SK-N-SH treated with all-trans-retinoic acid at 6 μM for 48 hours (cell line): Measurements from ENCODE around the gene ARHGEF38.

Source experiments
- ATAC-seq: fragments of 200-7000 bp; cut with Tn5 transposase; 3 replicates; pipeline ENCODE4 v1.9.1; 2020; ENCODE audit warnings: mild to moderate bottlenecking, moderate library complexity
- BACH2 ChIP-seq: fragments of 250-450 bp; sonication (Bioruptor Pico); IDR thresholded peaks from 2 replicates; pipeline ENCODE4 v1.9.0; 2021; ENCODE audit warnings: mild to moderate bottlenecking, borderline replicate concordance
- CREB5 ChIP-seq: fragments of 250-450 bp; sonication (Bioruptor Pico); IDR thresholded peaks from 2 replicates; pipeline ENCODE4 v1.5.1; 2020; ENCODE audit warnings: low read depth, mild to moderate bottlenecking, moderate library complexity
- GLIS3 ChIP-seq: fragments of 250-450 bp; sonication (Bioruptor Pico); IDR thresholded peaks from 2 replicates; pipeline ENCODE4 v1.5.0; 2020; ENCODE audit warnings: mild to moderate bottlenecking, moderate library complexity
- ISL1 ChIP-seq: fragments of 250-450 bp; sonication (Bioruptor Pico); IDR thresholded peaks from 2 replicates; pipeline ENCODE4 v2.1.2; 2022; ENCODE audit warnings: mild to moderate bottlenecking, moderate library complexity
- OSR1 ChIP-seq: fragments of 250-450 bp; sonication (Bioruptor Pico); IDR thresholded peaks from 2 replicates; pipeline ENCODE4 v1.8.0; 2022; ENCODE audit warnings: moderate library complexity, mild to moderate bottlenecking, inconsistent platforms
- PATZ1 ChIP-seq: fragments of 250-450 bp; sonication (Bioruptor Pico); IDR thresholded peaks from 2 replicates; pipeline ENCODE4 v1.8.0; 2020; ENCODE audit warnings: mild to moderate bottlenecking, moderate library complexity, borderline replicate concordance
- PPARA ChIP-seq: fragments of 250-450 bp; sonication (Bioruptor Pico); IDR thresholded peaks from 2 replicates; pipeline ENCODE4 v1.5.0; 2020; ENCODE audit warnings: mild to moderate bottlenecking, borderline replicate concordance
- RARB ChIP-seq: fragments of 250-450 bp; sonication (Bioruptor Pico); IDR thresholded peaks from 2 replicates; pipeline ENCODE4 v1.8.0; 2021; ENCODE audit warnings: mild to moderate bottlenecking, moderate library complexity
- SNAI2 ChIP-seq: fragments of 250-450 bp; sonication (Bioruptor Pico); IDR thresholded peaks from 2 replicates; pipeline ENCODE4 v1.5.0; 2020; ENCODE audit warnings: mild to moderate bottlenecking, moderate library complexity
- TCF4 ChIP-seq: fragments of 250-450 bp; sonication (Bioruptor Pico); IDR thresholded peaks from 2 replicates; pipeline ENCODE4 v1.8.0; 2021; ENCODE audit warnings: mild to moderate bottlenecking, moderate library complexity, borderline replicate concordance
- TOX ChIP-seq: fragments of 250-450 bp; sonication (Bioruptor Pico); IDR thresholded peaks from 2 replicates; pipeline ENCODE4 v1.8.0; 2021; ENCODE audit warnings: mild to moderate bottlenecking, moderate library complexity, borderline replicate concordance
- TSHZ2 ChIP-seq: fragments of 250-450 bp; sonication (Bioruptor Pico); IDR thresholded peaks from 2 replicates; pipeline ENCODE4 v1.5.0; 2020; ENCODE audit warnings: mild to moderate bottlenecking, moderate library complexity
- ZC3H10 ChIP-seq: fragments of 250-450 bp; sonication (Bioruptor Pico); IDR thresholded peaks from 2 replicates; pipeline ENCODE4 v1.5.1; 2021; ENCODE audit warnings: mild to moderate bottlenecking, moderate library complexity
- ZFP3 ChIP-seq: fragments of 250-450 bp; sonication (Bioruptor Pico); IDR thresholded peaks from 2 replicates; pipeline ENCODE4 v1.5.0; 2020; ENCODE audit warnings: mild to moderate bottlenecking, moderate library complexity
- ZFP30 ChIP-seq: fragments of 450-650 bp; formaldehyde crosslinking; IDR thresholded peaks from 2 replicates; pipeline ENCODE4 v1.5.0; 2022; ENCODE audit warnings: mild to moderate bottlenecking, moderate library complexity
- ZNF565 ChIP-seq: fragments of 450-650 bp; formaldehyde crosslinking; conservative IDR thresholded peaks from 2 replicates; pipeline ENCODE4 v1.5.0; 2020; ENCODE audit warnings: low read depth, mild to moderate bottlenecking, moderate library complexity
- ZNF70 ChIP-seq: fragments of 450-650 bp; formaldehyde crosslinking; IDR thresholded peaks from 2 replicates; pipeline ENCODE4 v1.5.0; 2020; ENCODE audit warnings: mild to moderate bottlenecking, moderate library complexity
- ZNF8 ChIP-seq: fragments of 450-650 bp; formaldehyde crosslinking; IDR thresholded peaks from 2 replicates; pipeline ENCODE4 v1.5.0; 2020; ENCODE audit warnings: mild to moderate bottlenecking, moderate library complexity
- TF ChIP-seq, protein P1 (sequence below): fragments of 250-450 bp; sonication (Bioruptor Pico); IDR thresholded peaks from 2 replicates; pipeline ENCODE4 v1.5.1; 2021; ENCODE audit warnings: mild to moderate bottlenecking, moderate library complexity
- TF ChIP-seq, protein P2 (sequence below): fragments of 250-450 bp; sonication (Bioruptor Pico); IDR thresholded peaks from 2 replicates; pipeline ENCODE4 v1.8.0; 2021; ENCODE audit warnings: low read depth, mild to moderate bottlenecking, moderate library complexity, borderline replicate concordance

Gene ARHGEF38

GRCh38 chr4:105542039-105542438, 10.4 kb upstream of the ARHGEF38 start:
- TF ChIP-seq, protein P1, sequence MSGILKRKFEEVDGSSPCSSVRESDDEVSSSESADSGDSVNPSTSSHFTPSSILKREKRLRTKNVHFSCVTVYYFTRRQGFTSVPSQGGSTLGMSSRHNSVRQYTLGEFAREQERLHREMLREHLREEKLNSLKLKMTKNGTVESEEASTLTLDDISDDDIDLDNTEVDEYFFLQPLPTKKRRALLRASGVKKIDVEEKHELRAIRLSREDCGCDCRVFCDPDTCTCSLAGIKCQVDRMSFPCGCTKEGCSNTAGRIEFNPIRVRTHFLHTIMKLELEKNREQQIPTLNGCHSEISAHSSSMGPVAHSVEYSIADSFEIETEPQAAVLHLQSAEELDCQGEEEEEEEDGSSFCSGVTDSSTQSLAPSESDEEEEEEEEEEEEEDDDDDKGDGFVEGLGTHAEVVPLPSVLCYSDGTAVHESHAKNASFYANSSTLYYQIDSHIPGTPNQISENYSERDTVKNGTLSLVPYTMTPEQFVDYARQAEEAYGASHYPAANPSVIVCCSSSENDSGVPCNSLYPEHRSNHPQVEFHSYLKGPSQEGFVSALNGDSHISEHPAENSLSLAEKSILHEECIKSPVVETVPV: no peak
- no peak for TF ChIP-seq PPARA (CRISPR knock-in tag)
- TF ChIP-seq ZNF565 (CRISPR knock-in tag): no peak
- TF ChIP-seq ZFP30 (CRISPR knock-in tag): no peak
- no peak for TF ChIP-seq GLIS3 (CRISPR knock-in tag)
- TF ChIP-seq, protein P2, sequence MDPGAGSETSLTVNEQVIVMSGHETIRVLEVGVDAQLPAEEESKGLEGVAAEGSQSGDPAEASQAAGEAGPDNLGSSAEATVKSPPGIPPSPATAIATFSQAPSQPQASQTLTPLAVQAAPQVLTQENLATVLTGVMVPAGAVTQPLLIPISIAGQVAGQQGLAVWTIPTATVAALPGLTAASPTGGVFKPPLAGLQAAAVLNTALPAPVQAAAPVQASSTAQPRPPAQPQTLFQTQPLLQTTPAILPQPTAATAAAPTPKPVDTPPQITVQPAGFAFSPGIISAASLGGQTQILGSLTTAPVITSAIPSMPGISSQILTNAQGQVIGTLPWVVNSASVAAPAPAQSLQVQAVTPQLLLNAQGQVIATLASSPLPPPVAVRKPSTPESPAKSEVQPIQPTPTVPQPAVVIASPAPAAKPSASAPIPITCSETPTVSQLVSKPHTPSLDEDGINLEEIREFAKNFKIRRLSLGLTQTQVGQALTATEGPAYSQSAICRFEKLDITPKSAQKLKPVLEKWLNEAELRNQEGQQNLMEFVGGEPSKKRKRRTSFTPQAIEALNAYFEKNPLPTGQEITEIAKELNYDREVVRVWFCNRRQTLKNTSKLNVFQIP: no peak
- no peak for TF ChIP-seq OSR1
- no peak for TF ChIP-seq TSHZ2 (CRISPR knock-in tag)
- no peak for TF ChIP-seq ISL1
- no peak for TF ChIP-seq BACH2
- no peak for TF ChIP-seq CREB5 (CRISPR knock-in tag)
- TF ChIP-seq RARB (CRISPR knock-in tag): no peak
- no peak for TF ChIP-seq ZNF70 (CRISPR knock-in tag)
- TF ChIP-seq SNAI2: no peak
- TF ChIP-seq TOX (CRISPR knock-in tag): no peak
- TF ChIP-seq TCF4 (CRISPR knock-in tag): no peak
- TF ChIP-seq PATZ1 (CRISPR knock-in tag): no peak
- no peak for TF ChIP-seq ZC3H10 (CRISPR knock-in tag)
- no peak for ATAC-seq

DNA sequence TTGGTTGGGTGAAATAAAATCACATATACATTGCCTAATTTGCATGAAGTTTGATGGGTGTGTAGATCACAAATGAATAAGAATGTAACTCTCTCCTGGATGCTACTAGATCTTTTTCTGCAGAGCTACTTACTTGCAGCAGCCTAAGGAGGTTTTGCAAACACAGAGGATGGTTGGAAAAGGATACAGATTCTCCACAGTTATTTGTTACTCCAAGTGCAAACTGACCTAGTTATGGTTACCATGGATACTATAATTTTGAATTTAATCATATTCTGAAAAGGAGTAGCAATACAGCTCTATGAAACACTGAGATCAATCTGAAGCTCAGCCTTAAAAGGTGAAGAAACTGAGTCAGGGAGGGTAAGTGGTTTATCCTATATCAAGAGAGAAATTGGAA, 9.1 kb upstream of the ARHGEF38 start:
- ATAC-seq: no peak
- TF ChIP-seq PATZ1 (CRISPR knock-in tag) (no peak), SNAI2 (no peak), ISL1 (no peak), ZNF8 (CRISPR knock-in tag) (no peak), ZC3H10 (CRISPR knock-in tag) (no peak), ZNF565 (CRISPR knock-in tag) (no peak), ZFP3 (CRISPR knock-in tag) (no peak), GLIS3 (CRISPR knock-in tag) (no peak), PPARA (CRISPR knock-in tag) (no peak), TSHZ2 (CRISPR knock-in tag) (no peak), BACH2 (no peak)
- TF ChIP-seq, protein P2: no peak
- TF ChIP-seq, all 23 proteins: peak for 0
